OCI-LY3 (cell line): Measurements from ENCODE around the gene FAM171A2.

Experiments
- H2AFZ ChIP-seq: fragments of 200-600, 300-600 bp; shearing (Covaris generic); 2 replicates; pipeline ENCODE4 v1.6.0; 2014; ENCODE audit warnings: antibody characterized with exemption, low read depth, low read length
- H3K27ac ChIP-seq: fragments of 200-600, 300-600 bp; sonication (generic); 2 replicates; pipeline ENCODE4 v1.5.1; 2014; ENCODE audit warnings: mild to moderate bottlenecking, low read length, moderate library complexity, mixed read lengths
- H3K27me3 ChIP-seq: fragments of 200-600, 300-600 bp; sonication (generic); 2 replicates; pipeline ENCODE4 v1.6.1; 2014; ENCODE audit warnings: low read depth, low read length, mixed read lengths
- H3K36me3 ChIP-seq: fragments of 200-600, 300-600 bp; sonication (generic); replicated peaks from 2 replicates; pipeline ENCODE3; 2014; ENCODE audit warnings: low read depth, low read length, mixed read lengths
- H3K4me1 ChIP-seq: fragments of 300-600, 200-600 bp; sonication (generic); 2 replicates; pipeline ENCODE4 v1.6.1; 2014; ENCODE audit warnings: low read length, mixed read lengths
- H3K4me2 ChIP-seq: fragments of 200-600, 300-600 bp; sonication (generic); 2 replicates; pipeline ENCODE4 v1.6.1; 2014; ENCODE audit warnings: low read length, mixed read lengths
- H3K4me3 ChIP-seq: fragments of 300-600, 200-600 bp; sonication (generic); 2 replicates; pipeline ENCODE4 v1.5.1; 2014; ENCODE audit warnings: antibody characterized with exemption, mild to moderate bottlenecking, low read length, moderate library complexity
- H3K79me2 ChIP-seq: fragments of 300-600, 200-600 bp; shearing (Covaris generic); 2 replicates; pipeline ENCODE4 v1.6.1; 2014; ENCODE audit warnings: mild to moderate bottlenecking, low read length, mixed read lengths
- H3K9ac ChIP-seq: fragments of 300-600, 200-600 bp; shearing (Covaris generic); 2 replicates; pipeline ENCODE4 v1.6.0; 2014; ENCODE audit warnings: mild to moderate bottlenecking, low read length, moderate library complexity
- H3K9me3 ChIP-seq: fragments of 200-600, 300-600 bp; shearing (Covaris generic); 2 replicates; pipeline ENCODE4 v1.6.1; 2014; ENCODE audit warnings: low read length, mixed read lengths; ENCODE audit not compliant: insufficient read depth
- H4K20me1 ChIP-seq: fragments of 200-600, 300-600 bp; sonication (generic); 2 replicates; pipeline ENCODE4 v1.6.1; 2016; ENCODE audit warnings: low read length, mixed read lengths; ENCODE audit not compliant: insufficient read depth
- CTCF ChIP-seq: fragments of 200-600, 300-600 bp; sonication (generic); IDR thresholded peaks from 2 replicates; pipeline ENCODE4 v1.5.1; 2014; ENCODE audit warnings: antibody characterized with exemption, low read length, low read depth
- EZH2phosphoT487 ChIP-seq: fragments of 200-600 bp; shearing (Covaris generic); IDR thresholded peaks from 2 replicates; pipeline ENCODE4 v1.6.1; 2018; ENCODE audit warnings: antibody characterized with exemption, mixed run types, low read depth

FAM171A2 gene

GRCh38 chr17:44361292-44362260, 2.1 kb downstream of the FAM171A2 start:
- H3K27ac ChIP-seq = no peak overlapping the region
- H3K9ac ChIP-seq = no peak overlapping the region
- H4K20me1 ChIP-seq = no peaks in the 10 kb centered on the region
- peaks cover 12% of the 10 kb centered on the region; the same call in 1 of the 2 replicates for H3K27me3 ChIP-seq
- no peaks in the 10 kb centered on the region for H3K9me3 ChIP-seq
- no peak overlapping the region for H3K4me2 ChIP-seq
- no peaks in the 10 kb centered on the region for H3K79me2 ChIP-seq
- H3K4me1 ChIP-seq = peaks cover 7% of the 10 kb centered on the region
- no peak overlapping the region for H2AFZ ChIP-seq
- TF ChIP-seq EZH2phosphoT487 = no peak
- H3K4me3 ChIP-seq = no peak overlapping the region
- no peaks in the 10 kb centered on the region for H3K36me3 ChIP-seq

DNA sequence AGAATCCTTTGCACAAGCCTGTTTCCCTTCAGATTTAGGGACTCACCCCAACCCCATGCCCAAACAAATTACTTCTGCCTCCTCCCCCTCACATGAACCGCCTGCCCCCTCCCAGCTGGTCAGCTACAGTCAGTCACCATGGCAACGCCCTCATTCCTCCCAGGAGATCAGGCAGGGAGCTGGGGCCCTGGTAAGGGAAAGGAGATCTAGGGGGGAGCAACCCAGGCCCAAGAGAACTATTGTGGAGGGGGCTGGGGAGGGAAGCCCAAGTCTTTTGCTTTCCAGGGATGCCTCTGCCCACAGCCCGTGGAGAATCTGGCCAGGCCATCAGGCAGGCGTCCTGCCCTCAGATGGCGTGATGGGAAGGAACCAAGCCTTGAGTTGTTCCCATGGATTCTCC, 2.8 kb downstream of the FAM171A2 start:
- no peaks in the 10 kb centered on the region for H3K36me3 ChIP-seq
- H3K27me3 ChIP-seq = 0 out of 2 replicates have a peak, but pooled peaks cover 5% of the 10 kb centered on the region
- no peaks in the 10 kb centered on the region for H3K79me2 ChIP-seq
- no peak overlapping the region for H2AFZ ChIP-seq
- H3K27ac ChIP-seq = no peak overlapping the region
- H3K4me3 ChIP-seq = no peak overlapping the region
- peaks cover 7% of the 10 kb centered on the region for H3K4me1 ChIP-seq
- H3K4me2 ChIP-seq = no peak overlapping the region
- TF ChIP-seq EZH2phosphoT487 (no peak), CTCF (no peak)
- no peaks in the 10 kb centered on the region for H3K9me3 ChIP-seq
- no peaks in the 10 kb centered on the region for H4K20me1 ChIP-seq
- no peak overlapping the region for H3K9ac ChIP-seq

GRCh38 chr17:44360144-44360533, 3.5 kb downstream of the FAM171A2 start:
- TF ChIP-seq EZH2phosphoT487 (no peak), CTCF (no peak)
- Histone ChIP-seq H3K4me2 (no peak overlapping the region), H3K79me2 (no peaks in the 10 kb centered on the region), H3K4me3 (no peak overlapping the region), H3K27ac (no peak overlapping the region), H3K9ac (no peak overlapping the region), H2AFZ (no peak overlapping the region), H3K36me3 (no peaks in the 10 kb centered on the region), H4K20me1 (no peaks in the 10 kb centered on the region), H3K27me3 (no peaks in the 10 kb centered on the region), H3K9me3 (no peaks in the 10 kb centered on the region), H3K4me1 (peaks cover 8% of the 10 kb centered on the region)

DNA sequence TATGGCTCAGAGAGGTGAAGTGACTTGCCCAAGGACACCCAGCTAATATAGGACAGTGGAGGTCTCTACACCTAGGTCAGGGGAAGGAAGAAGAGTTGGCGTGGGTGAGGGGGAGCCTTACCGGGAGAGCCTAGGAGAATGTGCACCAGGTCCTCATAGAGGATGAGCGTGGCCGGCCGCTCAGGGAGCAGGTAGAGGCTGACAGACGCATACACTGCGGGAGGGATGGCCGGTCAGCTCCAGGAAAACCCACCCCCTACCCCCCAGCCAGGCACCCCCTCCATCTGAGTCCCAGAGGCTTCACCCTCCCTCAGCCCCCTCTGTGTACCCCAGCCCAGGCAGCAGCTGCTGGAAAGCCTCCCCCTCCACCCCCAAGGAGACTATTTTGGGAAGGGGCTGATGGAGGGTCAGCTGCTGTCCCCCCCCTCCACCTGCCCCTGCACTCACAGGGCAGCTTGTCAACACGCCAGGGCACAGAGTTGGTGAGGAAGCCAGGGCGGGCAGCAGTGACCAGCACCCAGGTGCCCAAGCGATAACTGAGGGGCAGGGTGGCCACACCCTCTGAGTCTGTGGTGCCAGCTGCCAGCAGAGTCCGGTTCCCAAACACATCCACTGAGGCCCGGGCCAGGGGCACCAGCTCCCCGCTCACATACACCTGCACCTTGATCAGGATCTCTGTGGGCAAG, 4.1 kb downstream of the FAM171A2 start:
- no peaks in the 10 kb centered on the region for H3K27me3 ChIP-seq
- no peaks in the 10 kb centered on the region for H3K36me3 ChIP-seq
- H3K4me3 ChIP-seq = no peak overlapping the region
- H4K20me1 ChIP-seq = no peaks in the 10 kb centered on the region
- no peak overlapping the region for H3K4me2 ChIP-seq
- no peak overlapping the region for H3K27ac ChIP-seq
- H3K79me2 ChIP-seq = no peaks in the 10 kb centered on the region
- H2AFZ ChIP-seq = no peak overlapping the region
- H3K9ac ChIP-seq = no peak overlapping the region
- no peak for TF ChIP-seq EZH2phosphoT487
- TF ChIP-seq CTCF = no peak
- H3K9me3 ChIP-seq = no peaks in the 10 kb centered on the region
- H3K4me1 ChIP-seq = peaks cover 12% of the 10 kb centered on the region
